ENCODE data around the gene HOXB2.
A peak's percentile ranks its signal among the peaks of the same experiment; 100 is the strongest.

DNA sequence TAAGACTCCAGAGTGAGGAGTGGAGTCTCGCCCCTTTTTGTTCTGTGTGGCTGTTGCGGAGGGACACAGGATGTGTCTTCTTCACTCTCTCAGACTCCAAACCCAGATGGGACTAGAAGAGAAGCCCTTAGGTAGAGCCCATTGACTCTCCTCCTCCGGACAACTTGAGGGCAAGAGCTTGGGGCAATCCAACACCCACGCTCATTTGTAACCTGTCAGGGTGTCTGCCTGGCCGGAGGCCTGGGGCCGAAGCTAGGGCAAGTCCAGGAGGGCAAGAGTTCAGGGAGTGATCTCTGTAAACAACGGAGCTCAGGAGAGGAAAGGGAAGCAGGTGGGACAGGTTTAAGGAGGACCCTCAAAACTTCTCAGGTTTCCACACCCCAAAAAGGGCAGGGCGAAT lies 12.6 kb downstream of the HOXB2 start:
- TF ChIP-seq, protein P1, sequence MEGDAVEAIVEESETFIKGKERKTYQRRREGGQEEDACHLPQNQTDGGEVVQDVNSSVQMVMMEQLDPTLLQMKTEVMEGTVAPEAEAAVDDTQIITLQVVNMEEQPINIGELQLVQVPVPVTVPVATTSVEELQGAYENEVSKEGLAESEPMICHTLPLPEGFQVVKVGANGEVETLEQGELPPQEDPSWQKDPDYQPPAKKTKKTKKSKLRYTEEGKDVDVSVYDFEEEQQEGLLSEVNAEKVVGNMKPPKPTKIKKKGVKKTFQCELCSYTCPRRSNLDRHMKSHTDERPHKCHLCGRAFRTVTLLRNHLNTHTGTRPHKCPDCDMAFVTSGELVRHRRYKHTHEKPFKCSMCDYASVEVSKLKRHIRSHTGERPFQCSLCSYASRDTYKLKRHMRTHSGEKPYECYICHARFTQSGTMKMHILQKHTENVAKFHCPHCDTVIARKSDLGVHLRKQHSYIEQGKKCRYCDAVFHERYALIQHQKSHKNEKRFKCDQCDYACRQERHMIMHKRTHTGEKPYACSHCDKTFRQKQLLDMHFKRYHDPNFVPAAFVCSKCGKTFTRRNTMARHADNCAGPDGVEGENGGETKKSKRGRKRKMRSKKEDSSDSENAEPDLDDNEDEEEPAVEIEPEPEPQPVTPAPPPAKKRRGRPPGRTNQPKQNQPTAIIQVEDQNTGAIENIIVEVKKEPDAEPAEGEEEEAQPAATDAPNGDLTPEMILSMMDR (IDR thresholded peaks at IDR 0.05; ENCODE audit: control extremely low read depth in 1 of 3, insufficient read depth in 1 of 3, low read depth in 1 of 3, low read length in 3 of 3): no peak
- TF ChIP-seq BACH1 (IDR thresholded peaks at IDR 0.05; ENCODE audit: low read length) (no peak), CEBPB (IDR thresholded peaks at IDR 0.05; ENCODE audit: low read depth, low read length) (no peak), POLR2A (IDR thresholded peaks at IDR 0.05; ENCODE audit: control extremely low read depth in 1 of 2, low read depth in 2 of 2, low read length in 2 of 2) (no peak), EZH2 (IDR thresholded peaks at IDR 0.05; ENCODE audit: low read depth, low read length, severe bottlenecking) (peak; percentile 41)
- TF ChIP-seq, protein P2, sequence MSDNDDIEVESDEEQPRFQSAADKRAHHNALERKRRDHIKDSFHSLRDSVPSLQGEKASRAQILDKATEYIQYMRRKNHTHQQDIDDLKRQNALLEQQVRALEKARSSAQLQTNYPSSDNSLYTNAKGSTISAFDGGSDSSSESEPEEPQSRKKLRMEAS (IDR thresholded peaks at IDR 0.05): no peak
